ENCODE data around the gene SNW1.
A peak's percentile ranks its signal among the peaks of the same experiment; 100 is the strongest.
"Not testable (repeated sequence)": the region's sequence is repeated elsewhere in the genome, so short reads cannot be mapped to it uniquely, and the experiment has no call there.

Gene SNW1

DNA sequence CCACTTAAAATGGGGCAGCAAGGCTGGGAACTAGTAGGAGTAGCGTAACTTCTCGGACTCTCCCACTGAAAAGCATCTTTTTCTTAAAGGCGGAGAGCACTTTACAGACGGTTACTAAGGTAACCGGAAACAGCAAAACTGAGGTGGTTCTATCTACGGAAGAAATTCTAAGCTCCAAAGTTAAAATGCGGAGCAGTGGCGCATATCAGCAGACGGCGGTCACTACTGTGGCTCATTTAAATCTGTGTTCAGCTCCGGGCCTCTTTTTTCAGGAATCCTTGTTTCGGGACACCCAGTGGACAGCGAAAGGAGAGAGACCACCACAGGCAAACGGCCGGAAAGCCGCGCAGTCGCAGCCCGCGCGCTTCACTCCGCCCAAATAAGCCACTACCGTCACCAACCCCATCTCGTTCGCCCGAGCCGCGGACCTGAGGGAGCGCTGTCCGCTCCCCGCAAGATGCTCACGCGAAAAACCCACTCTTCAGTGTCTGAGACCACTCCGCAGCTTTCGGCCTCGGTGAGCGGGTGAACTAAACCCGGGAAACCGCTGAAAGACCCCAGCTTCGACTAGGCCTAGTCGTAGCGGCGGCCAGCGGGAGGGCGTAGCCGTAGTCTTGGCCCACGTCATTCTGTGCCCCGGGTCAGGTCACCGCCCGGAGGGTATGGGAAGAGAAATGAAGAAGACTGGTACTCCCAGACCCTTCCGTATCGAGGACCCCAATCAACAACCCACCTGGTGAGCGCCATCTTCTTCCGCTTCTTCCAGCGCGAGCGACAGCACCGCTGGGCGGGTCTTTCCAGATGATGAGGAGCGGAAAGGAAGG is at the start of gene SNW1:
SNW1 (minus strand) TSS at position 776 of the 824 bp plus-strand sequence; CDS start at position 747, 29 bp downstream.
- DNase-seq = peak; percentile 95

DNA sequence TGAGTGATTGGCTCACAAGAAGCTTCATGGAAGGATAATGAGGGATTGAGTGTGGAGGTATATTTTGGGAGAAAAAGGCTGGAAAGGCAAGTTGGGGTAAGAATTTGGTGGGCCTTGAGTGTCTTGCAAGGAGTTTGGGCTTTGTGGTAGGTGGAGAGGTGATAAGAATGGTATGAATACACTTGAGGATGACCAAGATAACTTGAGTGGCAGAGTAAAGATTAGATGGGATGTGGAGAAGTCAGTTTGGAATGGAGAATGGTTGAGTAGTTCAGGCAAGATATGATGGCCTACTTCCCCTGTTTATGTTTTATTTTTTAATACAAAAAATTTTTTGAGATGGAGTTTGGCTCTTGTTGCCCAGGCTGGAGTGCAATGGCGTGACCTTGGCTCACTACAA is 48.1 kb upstream of the SNW1 start:
- no peak for DNase-seq

DNA sequence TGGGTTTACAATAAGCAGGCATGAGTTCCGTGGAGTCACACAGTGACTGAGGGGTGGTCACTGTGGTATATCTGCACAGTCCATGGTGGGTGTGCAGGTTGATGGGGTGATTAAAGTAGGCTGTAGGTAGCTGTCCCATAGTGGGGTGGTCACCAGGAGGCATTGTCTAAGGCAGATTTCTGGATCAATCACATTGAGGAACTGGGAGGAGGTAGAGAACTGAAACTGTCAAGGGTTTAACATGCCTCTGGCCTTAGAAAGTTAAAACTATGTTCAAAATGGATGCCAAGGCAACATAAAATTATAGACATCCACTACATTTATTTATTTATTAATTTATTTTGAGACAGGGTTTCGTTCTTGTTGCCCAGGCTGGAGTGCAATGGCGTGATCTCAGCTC is 47.3 kb upstream of the SNW1 start:
- no peak for DNase-seq

DNA sequence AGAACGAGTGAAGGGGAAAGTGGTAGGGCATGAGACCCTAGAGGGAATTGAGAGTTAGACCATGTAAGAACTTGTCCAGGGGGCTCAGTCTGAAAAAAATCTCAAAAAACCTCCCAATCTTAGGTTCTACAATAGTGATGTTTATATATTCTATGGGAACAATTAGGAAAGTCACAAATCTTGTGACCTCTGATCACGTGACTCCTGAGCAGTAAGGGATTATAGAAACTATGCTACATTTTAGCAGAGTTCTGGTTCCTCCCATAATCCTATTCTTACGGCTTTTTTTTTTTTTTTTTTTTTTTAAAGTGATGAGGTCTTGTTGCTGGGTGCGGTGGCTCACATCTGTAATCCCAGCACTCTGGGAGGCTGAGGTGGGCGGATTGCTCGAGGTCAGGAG is 44.8 kb upstream of the SNW1 start:
- DNase-seq = no peak

DNA sequence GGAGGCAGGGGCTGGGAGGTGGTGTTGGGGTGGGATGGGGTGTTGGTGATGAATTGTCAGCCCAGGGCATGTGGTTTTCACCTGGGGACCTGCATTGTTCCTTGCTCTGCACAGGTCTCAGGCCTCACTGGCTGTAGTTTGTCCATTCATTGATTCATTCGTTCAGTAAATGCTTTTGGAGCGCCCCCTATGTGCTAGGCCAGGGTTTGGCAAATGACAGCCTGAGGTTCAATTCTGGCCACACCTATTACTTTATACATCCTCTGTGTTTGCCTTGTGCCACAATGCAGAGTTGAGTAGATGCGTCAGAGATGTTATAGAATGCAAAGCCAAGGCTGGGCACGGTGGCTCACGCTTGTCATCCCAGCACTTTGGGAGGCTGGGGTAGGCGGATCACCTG is 43.6 kb upstream of the SNW1 start:
- DNase-seq = no peak

DNA sequence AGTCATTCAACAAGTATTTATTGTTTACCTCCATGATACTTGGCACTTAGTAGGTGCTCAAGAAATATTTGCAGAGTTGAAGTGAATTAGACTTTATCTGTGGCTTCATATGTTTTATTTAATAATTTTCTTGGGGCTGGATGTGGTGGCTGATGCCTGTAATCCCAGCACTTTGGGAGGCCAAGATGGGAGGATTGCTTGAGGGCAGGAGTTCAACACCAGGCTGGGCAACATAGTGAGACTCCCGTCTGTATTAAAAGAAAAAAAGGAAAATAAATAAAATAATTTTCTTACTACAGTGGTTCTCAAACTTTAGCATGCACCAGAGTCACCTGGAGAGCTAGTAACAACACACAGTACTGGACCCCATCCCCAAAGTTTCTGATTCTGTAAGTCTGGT is 39.9 kb upstream of the SNW1 start:
- DNase-seq = no peak

DNA sequence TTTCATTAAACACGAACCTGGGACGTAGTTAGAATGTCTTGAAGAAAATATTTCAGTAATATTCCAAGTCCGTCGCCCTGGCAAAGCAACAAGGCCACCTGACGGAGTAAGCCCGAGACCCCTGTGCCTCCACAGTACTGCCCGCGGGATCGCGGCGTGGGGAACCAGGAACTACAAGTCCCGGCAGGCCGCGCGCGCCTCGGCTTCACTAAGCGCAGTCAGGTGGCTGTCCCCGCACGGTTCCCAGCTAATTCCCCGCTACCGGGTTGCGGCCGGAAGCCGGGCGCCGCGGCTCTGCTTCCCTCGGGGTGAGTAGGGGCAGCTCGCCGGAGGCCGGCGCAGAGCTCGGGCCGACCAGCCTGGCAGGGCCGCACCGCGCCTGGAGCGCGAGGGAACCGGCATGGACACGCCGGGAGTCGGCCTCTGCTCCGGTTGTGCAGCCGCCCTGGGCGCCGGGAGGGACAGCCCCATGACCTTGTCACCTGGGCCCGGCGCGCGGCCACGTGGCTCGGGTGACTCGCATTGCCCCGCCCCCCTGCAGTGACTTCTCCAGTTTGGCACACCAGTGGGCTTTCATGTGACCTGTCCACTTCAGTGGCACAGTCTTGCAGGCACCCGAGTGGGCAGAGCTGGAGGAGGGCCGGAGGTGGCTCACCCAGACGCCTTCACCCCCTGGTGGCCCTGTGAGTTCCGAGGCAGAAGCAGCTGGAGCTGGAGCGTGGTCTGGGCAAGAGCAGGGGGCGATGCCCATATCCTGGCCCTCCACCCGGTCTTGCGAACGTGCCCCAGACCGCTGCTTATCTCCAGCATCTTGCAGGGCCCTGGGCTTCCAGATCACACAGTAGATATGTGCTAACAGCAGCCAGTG is 39.1 kb upstream of the SNW1 start, which contains the start of gene ADCK1:
ADCK1 (plus strand) TSS at position 247 of the 868 bp plus-strand sequence. CDS start 18,870 bp downstream, outside the sequence.
- DNase-seq = peak; percentile 59

DNA sequence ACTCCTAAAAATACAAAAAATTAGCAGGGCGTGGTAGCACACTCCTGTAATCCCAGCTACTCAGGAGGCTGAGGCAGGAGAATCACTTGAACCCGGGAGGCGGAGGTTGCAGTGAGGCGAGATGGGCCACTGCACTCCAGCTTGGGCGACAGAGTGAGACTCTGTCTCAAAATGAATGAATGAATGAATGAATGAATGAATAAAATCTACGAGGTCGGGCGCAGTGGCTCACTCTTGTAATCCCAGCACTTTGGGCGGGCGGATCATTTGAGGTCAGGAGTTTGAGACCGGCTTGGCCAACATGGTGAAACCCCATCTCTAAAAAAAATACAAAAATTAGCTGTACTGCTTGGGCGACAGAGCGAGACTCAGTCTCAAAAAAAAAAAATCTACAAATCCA is 38.5 kb upstream of the SNW1 start:
- not testable (repeated sequence) for DNase-seq

DNA sequence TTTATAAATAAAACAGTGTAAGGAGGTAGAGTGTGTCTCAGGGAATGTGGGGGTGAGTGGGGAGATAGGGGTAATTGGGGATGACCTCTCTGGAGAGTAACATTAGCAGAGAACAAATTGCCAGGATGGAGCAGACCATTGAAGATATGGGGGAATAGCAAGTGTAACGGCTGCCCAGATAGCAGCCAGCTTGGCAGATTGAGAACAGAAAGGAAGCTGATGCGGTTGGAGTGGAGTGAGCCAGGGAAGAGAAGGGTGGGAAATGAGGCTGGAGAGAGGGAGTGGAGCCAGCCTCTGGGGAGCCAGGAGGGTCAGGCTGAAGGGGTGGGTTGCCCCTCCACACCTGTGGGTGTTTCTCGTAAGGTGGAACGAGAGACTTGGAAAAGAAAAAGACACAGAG is 33.4 kb upstream of the SNW1 start:
- no peak for DNase-seq

DNA sequence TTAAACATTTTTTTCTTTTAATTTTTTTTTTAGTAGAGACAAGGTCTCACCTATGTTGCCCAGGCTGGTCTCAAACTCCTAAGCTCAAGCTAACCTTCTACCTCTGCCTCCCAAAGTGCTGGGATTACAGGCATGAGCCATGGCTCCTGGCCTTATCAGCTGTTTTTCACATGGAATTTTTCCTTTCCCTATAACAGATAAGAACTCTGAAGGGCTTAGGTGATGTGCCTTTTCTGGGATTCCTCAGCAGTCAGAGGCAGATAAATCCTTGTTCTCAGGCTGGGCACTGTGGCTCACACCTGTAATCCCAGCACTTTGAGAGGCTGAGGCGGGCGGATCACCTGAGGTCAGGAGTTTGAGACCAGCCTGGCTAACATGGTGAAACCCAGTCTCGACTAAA is 32.3 kb upstream of the SNW1 start:
- not testable (repeated sequence) for DNase-seq

DNA sequence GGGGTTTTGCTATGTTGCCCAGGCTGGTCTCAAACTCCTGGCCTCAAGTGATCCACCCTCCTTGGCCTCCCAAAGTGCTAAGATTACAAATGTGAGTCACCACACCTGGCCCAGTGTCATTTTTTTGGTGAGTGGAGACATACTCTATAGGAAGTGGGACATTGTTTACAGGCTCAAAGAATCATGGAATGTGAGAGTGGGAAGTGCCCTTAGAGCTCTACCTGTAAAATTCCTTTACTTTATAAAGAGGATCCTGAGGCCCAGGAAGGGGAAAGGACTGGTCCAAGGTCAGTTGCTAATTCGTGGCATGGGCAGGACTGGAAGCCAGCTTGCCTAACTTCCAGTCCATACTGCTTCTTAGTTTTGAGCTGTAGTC is 30.3 kb upstream of the SNW1 start:
- DNase-seq = no peak

DNA sequence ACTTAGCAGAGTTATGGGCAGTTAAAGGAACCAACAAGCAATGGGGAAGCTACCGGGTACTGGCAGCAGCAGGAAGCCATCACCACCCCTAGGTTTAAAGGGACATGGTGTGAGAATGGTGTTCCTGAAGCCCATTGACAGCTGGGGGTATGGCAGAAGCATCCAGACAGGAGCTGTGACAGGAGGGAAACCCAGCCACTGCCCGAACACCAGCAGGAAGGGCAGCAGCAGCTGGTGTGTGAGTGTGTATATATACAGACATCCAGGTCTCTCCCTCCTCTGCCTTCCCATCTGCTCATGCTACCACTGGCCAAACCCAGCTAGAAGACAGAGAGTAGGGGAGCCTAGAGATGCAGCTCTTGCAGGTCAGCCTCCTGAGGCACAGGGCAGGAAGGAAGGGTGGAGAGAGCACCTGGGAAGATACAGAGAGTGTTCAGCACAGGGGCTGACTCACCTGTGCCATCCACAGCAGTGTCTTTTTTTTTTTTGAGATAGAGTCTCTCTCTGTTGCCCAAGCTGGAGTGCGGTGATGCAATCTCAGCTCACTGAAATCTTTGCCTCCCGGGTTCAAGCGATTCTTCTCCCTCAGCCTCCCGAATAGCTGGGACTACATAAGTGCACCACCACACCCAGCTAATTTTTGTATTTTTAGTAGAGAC is 29.7 kb upstream of the SNW1 start:
- DNase-seq = no peak

DNA sequence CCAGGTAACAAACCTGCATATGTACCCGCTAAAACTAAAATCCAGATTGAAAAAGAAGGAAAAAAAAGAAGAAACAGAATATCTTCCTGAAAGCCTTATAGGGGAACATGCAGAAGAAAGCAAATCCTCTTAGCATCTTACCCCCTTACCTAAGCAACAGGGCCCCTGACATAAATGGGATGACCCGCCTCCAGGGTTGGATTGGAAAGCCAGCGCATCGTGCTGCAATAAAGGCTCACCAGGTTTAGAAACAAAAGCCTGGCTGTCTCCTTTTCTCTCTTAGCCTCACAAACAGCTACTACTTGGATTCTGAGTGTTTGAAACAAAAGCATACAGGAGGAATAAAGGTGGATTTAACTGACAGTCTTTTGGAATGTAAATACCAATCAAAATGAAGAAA is 25.2 kb upstream of the SNW1 start:
- DNase-seq = no peak

DNA sequence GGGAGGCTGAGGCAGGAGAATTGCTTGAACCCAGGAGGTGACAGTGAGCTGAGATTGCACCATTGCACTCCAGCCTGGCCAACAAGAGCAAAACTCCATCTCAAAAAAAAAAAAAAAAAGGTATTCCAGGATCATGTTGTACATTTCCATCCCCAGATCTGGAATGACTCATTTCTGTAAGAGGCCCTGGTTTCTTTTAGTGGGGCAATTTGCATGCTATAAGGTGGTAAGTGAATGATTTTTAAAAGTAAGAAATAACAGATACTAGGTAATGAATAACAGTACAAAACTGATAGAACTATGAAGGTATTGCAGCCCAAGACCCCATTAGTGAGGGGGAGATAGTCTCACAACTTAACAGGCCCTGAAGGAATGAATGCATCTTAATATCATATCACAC is 21.2 kb upstream of the SNW1 start:
- DNase-seq = no peak

DNA sequence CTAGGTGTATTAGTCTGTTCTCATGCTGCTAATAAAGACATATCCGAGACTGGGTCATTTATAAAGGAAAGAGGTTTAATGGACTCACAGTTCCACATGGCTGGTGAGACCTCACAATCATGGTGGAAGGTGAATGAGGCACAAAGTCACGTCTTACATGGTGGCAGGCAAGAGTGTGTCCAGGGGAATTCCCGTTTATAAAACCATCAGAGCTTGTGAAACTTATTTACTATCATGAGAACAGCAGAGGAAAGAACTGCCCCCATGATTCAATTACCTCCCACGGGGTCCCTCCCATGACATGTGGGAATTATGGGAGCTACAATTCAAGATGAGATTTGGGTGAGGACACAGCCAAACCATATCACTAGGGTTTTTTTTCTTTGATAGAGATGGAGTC is 13.0 kb upstream of the SNW1 start:
- DNase-seq = not testable (repeated sequence)

DNA sequence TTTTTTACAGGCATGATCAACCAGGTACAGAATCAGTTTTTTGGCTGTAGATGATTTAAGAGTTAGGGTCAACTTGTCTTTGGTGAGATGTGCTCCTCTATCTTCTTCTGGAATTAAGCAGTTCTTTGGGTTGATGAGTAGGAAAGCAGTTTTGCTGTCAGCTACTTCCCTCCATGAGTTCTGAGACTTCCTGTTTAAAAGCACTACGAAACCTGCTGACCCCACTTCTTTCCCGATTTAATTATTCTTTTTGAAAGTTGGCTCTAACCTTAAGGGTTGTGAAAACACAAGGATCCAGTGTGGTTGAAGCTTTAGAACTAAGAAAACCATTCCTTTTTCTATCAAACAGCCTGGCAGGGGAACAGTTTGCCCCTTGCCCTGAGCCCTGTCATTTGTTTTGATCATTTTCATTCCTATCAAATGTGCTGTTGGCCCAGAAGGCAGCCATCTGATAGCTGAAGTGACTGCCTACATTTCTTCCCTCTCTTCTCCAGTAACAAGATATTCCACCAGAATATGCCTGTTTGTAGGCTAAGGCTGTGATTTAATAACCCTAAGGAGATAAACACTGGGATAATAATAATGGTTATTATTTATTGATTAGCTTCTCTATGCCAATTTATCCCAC is 7.6 kb upstream of the SNW1 start:
- DNase-seq = not testable (repeated sequence)

DNA sequence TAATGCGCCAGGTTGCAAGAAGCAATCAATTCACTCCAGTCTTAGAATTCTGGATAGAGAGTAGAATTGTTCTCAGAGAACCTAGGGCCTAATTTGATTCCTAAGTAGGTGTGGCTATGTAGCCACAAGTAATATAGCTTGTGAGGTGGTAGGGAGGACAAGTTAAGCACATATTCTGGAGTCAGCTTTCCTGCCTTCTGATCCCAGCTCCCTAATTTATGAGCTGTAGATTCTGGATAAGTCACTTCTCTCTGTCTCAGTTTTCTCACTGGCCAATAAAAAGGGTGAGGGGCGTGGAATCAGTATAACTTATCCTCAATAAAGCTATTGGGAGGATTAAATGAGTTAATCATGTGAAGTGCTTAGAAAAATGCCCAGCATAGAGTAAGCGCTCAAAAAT is 3.0 kb upstream of the SNW1 start:
- DNase-seq = no peak

DNA sequence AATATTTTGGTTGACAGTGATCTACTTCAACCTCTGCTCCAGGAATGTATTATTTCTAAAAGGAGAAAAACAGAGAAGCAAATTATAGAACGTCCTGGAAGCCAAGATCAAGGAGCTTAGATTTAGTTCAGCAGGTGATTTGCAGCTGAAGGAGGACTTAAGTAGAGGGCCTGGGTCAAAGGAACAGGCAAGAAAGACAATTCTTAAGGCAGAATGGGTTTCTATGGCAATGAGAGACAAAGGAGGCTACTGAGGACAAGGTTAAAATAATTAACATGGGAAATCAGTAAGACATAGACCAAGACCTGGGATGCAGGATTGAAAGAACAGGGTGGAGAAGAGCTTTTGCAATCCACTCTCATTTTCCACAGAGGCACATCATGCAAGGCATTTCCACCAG is 2.4 kb upstream of the SNW1 start:
- DNase-seq = no peak

DNA sequence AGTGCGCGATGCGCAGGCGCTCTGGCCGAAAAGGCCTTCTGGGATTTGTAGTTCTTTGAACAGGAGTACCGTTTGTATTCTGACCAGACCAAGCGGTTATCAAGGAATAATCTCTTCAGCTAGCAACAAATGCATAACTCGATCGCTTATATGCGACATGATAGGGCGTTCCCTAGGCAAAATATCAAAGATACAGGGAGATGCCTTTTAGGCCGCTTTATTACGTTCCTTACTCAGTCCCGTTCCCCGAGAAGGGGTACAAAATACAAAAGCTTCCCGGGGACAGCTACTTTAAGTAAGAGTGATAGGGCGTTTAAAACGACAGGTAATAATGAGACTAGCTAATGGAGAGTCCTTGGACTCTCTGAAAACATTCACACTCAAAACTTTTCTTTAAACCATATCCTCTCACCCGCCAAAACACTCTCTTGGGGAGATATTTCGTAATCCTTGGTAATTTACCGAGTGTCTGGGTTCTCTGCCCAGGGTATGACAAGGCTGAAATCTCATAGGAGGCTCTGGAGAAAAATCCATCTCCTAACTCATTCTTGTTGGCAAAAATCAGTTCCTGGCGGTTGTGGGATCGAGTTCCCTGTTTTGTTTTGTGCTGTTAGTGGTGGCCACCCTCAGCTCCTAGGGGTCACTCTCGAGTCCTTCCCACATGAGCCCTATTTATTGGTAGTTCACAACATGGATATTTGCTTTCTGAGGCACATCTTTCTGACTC is 412 bp upstream of the SNW1 start:
- DNase-seq = no peak

DNA sequence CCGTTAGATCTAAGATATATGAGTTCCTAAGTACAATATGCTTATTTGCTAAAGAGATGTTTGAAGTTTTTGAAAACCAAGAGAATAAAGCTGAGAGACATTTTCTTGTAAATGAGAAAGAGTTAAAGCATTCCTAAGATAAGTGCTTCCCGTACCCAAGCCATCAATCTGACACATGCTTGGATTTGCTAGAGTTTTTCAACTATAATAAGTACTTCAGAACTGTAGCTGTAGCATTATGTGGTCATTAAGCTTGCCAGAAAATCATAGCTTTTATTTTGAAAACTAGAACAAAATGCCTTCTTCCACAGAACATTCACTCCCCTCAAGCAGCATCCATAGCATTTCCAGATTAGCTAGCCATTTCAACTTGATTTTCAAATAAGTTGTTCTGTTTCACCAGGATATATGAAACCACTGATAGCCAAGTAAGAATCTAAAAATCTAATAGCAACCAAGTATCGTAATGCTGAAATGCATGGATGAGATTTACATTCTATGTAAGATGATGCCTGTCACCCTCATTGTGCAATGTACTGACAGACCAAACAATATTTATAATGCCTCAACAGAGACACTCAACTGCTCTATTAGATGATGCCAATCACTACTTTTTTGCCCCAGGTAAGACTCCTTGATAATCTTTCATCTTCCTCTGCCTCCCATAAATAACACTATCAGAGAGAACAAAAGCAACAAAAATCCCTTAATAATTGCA is 8.0 kb downstream of the SNW1 start:
- DNase-seq = no peak

DNA sequence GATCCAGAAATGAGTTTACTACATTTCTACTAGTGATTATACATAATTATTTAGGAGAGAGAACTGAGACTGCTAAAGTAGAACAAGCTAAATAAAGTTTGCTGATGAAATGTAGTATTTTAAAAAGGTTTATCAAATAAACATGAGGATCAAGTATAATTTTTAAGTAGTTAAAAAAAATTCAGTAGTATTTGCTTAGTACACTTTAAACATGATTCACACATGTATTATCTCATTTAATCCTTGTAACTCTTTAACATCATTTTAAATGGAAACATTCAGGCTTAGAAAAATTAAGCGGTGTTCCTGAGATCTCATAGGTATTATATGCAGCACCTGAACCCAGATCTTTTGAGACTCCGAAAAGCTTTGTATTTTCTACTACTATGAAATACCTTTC is 8.7 kb downstream of the SNW1 start:
- DNase-seq = no peak

DNA sequence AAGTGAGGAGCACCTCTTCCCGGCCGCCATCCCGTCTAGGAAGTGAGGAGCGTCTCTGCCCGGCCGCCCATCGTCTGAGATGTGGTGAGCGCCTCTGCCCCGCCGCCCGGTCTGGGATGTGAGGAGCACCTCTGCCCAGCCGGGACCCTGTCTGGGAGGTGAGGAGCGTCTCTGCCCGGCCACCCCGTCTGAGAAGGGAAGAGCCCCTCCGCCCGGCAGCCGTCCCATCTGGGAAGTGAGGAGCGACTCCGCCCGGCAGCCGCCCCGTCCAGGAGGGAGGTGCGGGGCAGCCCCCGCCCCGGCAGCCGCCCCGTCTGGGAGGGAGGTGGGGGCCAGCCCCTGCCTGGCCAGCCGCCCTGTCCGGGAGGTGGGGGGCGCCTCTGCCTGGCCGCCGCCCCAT is 13.5 kb downstream of the SNW1 start:
- not testable (repeated sequence) for DNase-seq
